VCaP (cell line): ENCODE measurements around the gene CFAP77.

Experiments used
- H3K27ac ChIP-seq: fragments of 450-650 bp; 2 replicates; pipeline ENCODE4 v1.5.1; 2017
- CTCF ChIP-seq: fragments of 450-650 bp; conservative IDR thresholded peaks from 2 replicates; pipeline ENCODE4 v1.5.1; 2017; ENCODE audit warnings: mild to moderate bottlenecking, moderate library complexity

CFAP77 gene

GRCh38 chr9:132410642-132411041 lies 631 bp downstream of the CFAP77 start:
- TF ChIP-seq CTCF: no peak
- H3K27ac ChIP-seq: peak overlapping the region; percentile 87; the same call in 1 of the 2 replicates

GRCh38 chr9:132411091-132411508 lies 1.1 kb downstream of the CFAP77 start:
- peak; percentile 93 for TF ChIP-seq CTCF
- peak overlapping the region; percentile 87 for H3K27ac ChIP-seq

GRCh38 chr9:132412089-132412488 lies 2.1 kb downstream of the CFAP77 start:
- peak; percentile 84 for TF ChIP-seq CTCF
- peak overlapping the region; percentile 87; the same call in 1 of the 2 replicates for H3K27ac ChIP-seq

GRCh38 chr9:132413926-132414325 lies 3.9 kb downstream of the CFAP77 start:
- H3K27ac ChIP-seq: no peak overlapping the region
- no peak for TF ChIP-seq CTCF

- TF ChIP-seq CTCF: no peak
- no peak overlapping the region for H3K27ac ChIP-seq
Measured at GRCh38 chr9:132414731-132415130, 4.7 kb downstream of the CFAP77 start.

- H3K27ac ChIP-seq: no peak overlapping the region
- no peak for TF ChIP-seq CTCF
Measured at GRCh38 chr9:132415181-132415580, 5.2 kb downstream of the CFAP77 start.

- no peak for TF ChIP-seq CTCF
Measured at GRCh38 chr9:132418726-132419363, 8.8 kb downstream of the CFAP77 start.

More at GRCh38 chr9:132418726-132419363, 8.8 kb downstream of the CFAP77 start:
- no peak overlapping the region for H3K27ac ChIP-seq
